Measurements from ENCODE around the gene TFB1M.

DNA sequence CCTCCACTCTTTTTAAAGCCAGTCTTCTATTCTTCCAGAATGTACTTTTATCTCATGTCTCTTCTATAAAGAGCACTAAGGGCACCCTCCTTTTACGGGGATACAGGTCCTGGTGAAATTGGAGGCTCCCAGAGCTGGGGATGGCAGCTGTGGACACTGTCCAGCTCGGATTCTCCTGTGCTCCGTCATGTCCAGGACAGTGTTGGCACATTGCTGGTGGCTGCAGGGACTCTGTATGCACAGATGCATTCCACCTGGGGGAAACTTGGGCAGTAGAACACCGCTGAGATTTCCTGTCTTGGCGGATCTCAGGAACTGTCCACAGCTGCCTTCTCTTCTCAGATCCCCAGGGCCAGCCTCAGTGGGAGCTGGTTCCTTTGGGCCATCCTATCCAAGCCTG is 107.1 kb downstream of the TFB1M start:
- TF ChIP-seq, protein P1, sequence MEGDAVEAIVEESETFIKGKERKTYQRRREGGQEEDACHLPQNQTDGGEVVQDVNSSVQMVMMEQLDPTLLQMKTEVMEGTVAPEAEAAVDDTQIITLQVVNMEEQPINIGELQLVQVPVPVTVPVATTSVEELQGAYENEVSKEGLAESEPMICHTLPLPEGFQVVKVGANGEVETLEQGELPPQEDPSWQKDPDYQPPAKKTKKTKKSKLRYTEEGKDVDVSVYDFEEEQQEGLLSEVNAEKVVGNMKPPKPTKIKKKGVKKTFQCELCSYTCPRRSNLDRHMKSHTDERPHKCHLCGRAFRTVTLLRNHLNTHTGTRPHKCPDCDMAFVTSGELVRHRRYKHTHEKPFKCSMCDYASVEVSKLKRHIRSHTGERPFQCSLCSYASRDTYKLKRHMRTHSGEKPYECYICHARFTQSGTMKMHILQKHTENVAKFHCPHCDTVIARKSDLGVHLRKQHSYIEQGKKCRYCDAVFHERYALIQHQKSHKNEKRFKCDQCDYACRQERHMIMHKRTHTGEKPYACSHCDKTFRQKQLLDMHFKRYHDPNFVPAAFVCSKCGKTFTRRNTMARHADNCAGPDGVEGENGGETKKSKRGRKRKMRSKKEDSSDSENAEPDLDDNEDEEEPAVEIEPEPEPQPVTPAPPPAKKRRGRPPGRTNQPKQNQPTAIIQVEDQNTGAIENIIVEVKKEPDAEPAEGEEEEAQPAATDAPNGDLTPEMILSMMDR (IDR thresholded peaks at IDR 0.05; ENCODE audit: low read length) = no peak
- no peak for TF ChIP-seq EZH2 (IDR thresholded peaks at IDR 0.05; ENCODE audit: borderline replicate concordance, low read length)

Data from OCI-LY1 (cell line).